HL-60 (cell line): Measurements from ENCODE around the gene PRKRIP1.
"Not testable (repeated sequence)": the region's sequence is repeated elsewhere in the genome, so short reads cannot be mapped to it uniquely, and the experiment has no call there.

Experiments used
- DNase-seq, 2 experiments: peaks; one replicate each; pipeline ENCODE4 v3.0.0-alpha.2; 2010 to 2020; ENCODE audit warnings: low read depth in 1 of 2, low spot score in 1 of 2
- H3K27ac ChIP-seq: fragments of 250-450 bp; sonication (Bioruptor Pico); replicated peaks from 2 replicates; pipeline ENCODE4 v1.5.1; 2020; ENCODE audit warnings: mild to moderate bottlenecking, moderate library complexity
- H3K27me3 ChIP-seq: fragments of 250-450 bp; sonication (Bioruptor Pico); 2 replicates; pipeline ENCODE4 v1.5.1; 2021; ENCODE audit warnings: mild to moderate bottlenecking, moderate library complexity; ENCODE audit not compliant: insufficient read depth, poor library complexity, severe bottlenecking
- H3K4me3 ChIP-seq: replicated peaks from 2 replicates; pipeline ENCODE4 v1.5.1; 2011; ENCODE audit warnings: mild to moderate bottlenecking, control low read depth, low read length; ENCODE audit not compliant: insufficient read depth
- CTCF ChIP-seq: IDR thresholded peaks from one replicate; pipeline ENCODE4 v1.5.1; 2011; ENCODE audit warnings: low read length, control low read depth, inconsistent platforms; ENCODE audit not compliant: insufficient read depth
- GABPA ChIP-seq: IDR thresholded peaks from 2 replicates; pipeline ENCODE4 v1.6.1; 2012; ENCODE audit warnings: low read depth
- POLR2AphosphoS5 ChIP-seq: IDR thresholded peaks from 2 replicates; pipeline ENCODE4 v1.6.1; 2012; ENCODE audit warnings: low read depth
- REST ChIP-seq: IDR thresholded peaks from 2 replicates; pipeline ENCODE4 v1.6.1; 2012; ENCODE audit warnings: low read depth; ENCODE audit not compliant: insufficient replicate concordance
- SPI1 ChIP-seq: IDR thresholded peaks from 2 replicates; pipeline ENCODE4 v1.6.1; 2012; ENCODE audit warnings: low read depth, mild to moderate bottlenecking, borderline replicate concordance

PRKRIP1 gene

GRCh38 chr7:102453319-102453718 lies 57.2 kb downstream of the PRKRIP1 start:
- DNase-seq: no peak
- no peak for TF ChIP-seq POLR2AphosphoS5
- no peak for TF ChIP-seq GABPA
- no peak for TF ChIP-seq REST
- no peak for TF ChIP-seq SPI1
- TF ChIP-seq CTCF: no peak
- Histone ChIP-seq H3K27ac (no peak overlapping the region), H3K27me3 (no peaks in the 10 kb centered on the region), H3K4me3 (no peak overlapping the region)

- Histone ChIP-seq H3K4me3 (no peak overlapping the region), H3K27me3 (no peaks in the 10 kb centered on the region), H3K27ac (no peak overlapping the region)
- peak; percentile 39; the same call in 1 of the 2 replicates for TF ChIP-seq POLR2AphosphoS5
- TF ChIP-seq CTCF: no peak
- TF ChIP-seq SPI1: peak; percentile 65
- TF ChIP-seq GABPA: no peak
- no peak for TF ChIP-seq REST
- no peak for DNase-seq
Observed at GRCh38 chr7:102454468-102454867, 58.3 kb downstream of the PRKRIP1 start.

GRCh38 chr7:102454932-102455331 lies 58.8 kb downstream of the PRKRIP1 start:
- H3K4me3 ChIP-seq, H3K27ac ChIP-seq, DNase-seq, H3K27me3 ChIP-seq: not testable (repeated sequence)

GRCh38 chr7:102455596-102455995 lies 59.4 kb downstream of the PRKRIP1 start:
- no peak for DNase-seq
- Histone ChIP-seq H3K27me3 (no peaks in the 10 kb centered on the region), H3K4me3 (no peak overlapping the region), H3K27ac (no peak overlapping the region)
- TF ChIP-seq POLR2AphosphoS5 (no peak), CTCF (no peak), SPI1 (no peak), REST (no peak), GABPA (no peak)
